Fibroblast of peridontal ligament (primary cell): ENCODE data around the gene AMBRA1.

Source experiments
- DNase-seq: peaks from one replicate; pipeline ENCODE4 v3.0.0-alpha.2; 2010; ENCODE audit errors: extremely low read depth

The AMBRA1 gene

DNA sequence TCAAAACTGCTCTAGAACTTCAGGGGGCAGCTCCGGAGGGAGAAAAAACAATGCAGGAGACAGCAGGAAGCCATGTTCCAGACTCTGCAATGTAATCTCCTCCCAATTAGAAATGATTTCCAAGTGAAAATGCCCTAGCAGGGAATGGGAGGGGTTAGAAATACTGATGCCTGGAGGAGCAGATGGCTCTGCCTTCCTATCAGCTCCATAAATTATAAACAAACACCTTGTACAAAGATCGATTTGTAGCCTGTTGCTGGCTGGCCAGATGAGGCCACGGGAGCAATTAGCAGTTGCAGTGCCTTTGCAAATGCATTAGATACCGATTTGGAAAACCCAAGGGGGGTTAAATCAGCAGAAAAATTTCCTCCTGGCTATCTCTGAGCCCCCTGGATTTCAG lies 155.6 kb downstream of the AMBRA1 start:
- DNase-seq, result no peak

DNA sequence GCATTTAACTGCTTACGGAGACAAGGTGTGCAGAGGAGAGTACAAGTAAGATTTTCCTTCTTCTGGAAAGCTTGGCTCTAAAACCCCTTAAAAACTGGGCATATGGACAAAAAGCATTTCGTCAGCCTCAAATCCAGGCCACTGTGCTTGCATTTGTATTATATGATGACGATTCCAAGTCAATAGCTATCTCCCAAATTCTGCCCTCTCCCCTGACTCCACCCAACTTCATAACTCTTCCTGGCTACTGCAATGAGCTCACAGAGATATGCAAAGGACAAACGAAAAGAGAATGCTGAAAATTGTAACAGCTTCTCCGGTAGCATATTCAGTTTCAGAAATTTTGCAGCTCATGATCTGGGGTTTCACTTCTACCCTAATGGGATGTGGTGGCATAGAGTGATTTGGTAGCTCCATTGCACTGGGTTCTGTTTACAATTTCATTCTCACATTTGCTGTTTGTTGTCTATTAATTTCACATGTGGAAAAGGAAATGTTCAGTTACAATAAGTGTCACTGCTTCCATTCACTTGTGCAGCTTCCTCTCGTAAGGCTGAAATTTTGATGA lies 156.6 kb downstream of the AMBRA1 start:
- DNase-seq, result peak; percentile 40

DNA sequence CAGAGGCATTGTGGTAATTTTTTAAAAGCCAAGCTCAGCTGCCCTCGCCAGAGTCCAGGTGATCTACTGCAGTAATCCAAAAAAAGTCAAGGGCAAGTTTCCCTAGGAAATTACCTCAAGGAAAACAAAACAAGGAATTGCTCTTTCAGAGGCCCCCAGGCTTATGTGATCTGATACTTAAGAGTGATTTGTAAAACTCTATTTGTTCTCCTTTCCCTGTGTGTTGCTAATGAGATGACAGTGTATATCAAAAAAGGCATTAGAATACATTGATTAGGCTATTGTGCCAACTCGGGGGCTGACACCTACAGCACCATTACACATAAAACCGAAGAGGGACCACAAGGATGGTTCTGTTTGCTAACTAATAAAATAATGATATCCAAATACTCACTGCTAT lies 157.7 kb downstream of the AMBRA1 start:
- DNase-seq, result no peak

DNA sequence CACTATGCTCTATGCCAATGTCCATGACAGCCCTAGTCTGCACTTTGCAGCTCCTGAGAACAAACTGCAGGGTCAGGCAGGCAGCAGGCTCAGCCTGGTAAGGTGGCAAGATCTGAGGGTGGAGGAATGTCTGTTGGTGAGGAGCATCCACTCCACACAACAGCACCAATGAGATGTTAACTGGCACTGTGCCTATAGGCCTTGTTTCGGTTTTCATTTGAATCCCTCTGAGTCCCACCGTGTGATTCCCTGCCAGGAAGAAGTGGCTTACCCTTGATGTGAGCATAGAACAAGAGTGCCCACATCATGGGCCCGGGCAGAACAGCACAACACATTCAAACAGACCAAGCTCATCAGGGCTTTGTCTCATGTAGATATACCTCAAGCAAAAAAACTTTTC lies 158.1 kb downstream of the AMBRA1 start:
- DNase-seq, result peak; percentile 12

- no peak for DNase-seq
Observed at GRCh38 chr11:46431211-46431610, 162.6 kb downstream of the AMBRA1 start.

- DNase-seq, result peak; percentile 65
Observed at GRCh38 chr11:46429717-46430116, 164.1 kb downstream of the AMBRA1 start.

GRCh38 chr11:46427364-46427763 lies 166.5 kb downstream of the AMBRA1 start:
- DNase-seq, result no peak

- no peak for DNase-seq
Observed at GRCh38 chr11:46426233-46426991, 167.4 kb downstream of the AMBRA1 start.

DNA sequence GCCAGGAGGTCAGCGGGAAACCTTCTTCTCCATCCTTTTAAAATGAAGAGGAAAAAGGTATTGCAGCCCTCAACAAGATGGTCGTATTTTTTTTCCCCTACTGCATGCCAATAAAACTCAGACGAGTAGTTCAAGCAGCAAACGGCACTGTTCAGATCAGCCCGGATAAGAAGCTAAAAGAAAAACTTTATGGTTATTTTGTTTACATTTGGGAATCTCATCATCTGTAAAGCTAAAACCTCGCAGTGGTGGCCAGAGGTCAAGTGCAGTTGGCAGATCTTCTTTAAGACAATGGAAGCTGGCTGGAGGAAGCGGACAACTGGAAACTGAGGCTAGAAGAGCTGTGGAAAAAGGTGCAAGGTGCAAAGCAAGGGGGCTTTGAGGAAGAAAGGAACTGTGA lies 171.2 kb downstream of the AMBRA1 start:
- peak; percentile 29 for DNase-seq

- DNase-seq, result no peak
Observed at GRCh38 chr11:46421257-46421880, 172.5 kb downstream of the AMBRA1 start.

DNA sequence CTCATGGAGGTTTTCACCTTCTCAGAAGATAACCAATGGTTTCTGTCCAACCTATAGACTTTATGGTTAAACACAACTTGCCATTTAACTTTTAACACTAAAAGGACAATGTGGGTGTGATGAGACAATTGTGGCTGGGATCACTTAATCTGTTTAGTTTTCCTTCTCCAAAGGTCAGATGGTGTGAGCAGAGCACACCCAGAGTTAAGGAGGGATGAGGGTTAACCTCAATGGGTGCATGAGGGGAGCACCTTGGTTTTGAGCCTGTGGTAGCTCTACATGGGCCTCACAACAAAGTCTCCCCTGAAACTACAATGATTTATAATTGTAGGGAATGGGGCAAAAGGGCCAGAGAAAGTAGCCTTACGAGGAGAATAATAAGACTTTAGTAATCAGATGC lies 173.3 kb downstream of the AMBRA1 start:
- DNase-seq, result no peak

DNA sequence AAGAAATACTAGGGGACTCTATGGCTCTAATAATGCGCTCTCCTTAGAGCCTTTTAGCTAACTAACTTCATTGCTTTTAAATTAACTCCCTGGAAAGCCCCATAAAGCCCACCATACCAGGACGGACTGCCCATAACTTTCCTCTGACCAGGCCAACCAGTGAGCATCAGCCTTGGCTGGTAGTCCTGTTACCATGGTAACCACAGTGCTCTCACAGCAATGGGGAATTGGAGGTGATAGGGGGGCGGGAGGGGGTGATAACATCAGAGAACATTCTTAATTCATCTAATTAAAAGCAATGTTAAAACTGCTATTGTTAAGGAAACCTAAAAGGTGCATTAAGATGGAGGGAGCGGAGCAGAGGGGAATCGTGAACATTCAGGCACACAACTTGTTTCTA lies 175.1 kb downstream of the AMBRA1 start:
- DNase-seq, result no peak

GRCh38 chr11:46417711-46418110 lies 176.1 kb downstream of the AMBRA1 start:
- no peak for DNase-seq

GRCh38 chr11:46414879-46415278 lies 178.9 kb downstream of the AMBRA1 start:
- no peak for DNase-seq

DNA sequence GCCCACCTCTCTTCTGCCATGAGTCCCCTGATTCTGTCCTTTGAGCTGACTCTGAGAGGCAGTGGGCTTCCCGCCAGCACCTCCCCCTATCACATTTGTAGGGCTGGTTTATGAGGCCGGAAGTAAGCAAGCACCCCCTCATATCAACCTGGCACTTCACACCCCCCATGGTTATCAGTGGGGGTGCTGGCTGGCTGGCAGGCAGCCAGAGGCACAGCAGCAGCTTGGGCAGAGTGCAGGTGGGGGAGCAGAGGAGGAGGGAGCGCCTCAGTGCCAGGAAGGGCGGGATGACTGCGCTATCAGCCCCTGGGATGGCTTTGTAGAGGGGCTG lies 179.4 kb downstream of the AMBRA1 start:
- no peak for DNase-seq

DNA sequence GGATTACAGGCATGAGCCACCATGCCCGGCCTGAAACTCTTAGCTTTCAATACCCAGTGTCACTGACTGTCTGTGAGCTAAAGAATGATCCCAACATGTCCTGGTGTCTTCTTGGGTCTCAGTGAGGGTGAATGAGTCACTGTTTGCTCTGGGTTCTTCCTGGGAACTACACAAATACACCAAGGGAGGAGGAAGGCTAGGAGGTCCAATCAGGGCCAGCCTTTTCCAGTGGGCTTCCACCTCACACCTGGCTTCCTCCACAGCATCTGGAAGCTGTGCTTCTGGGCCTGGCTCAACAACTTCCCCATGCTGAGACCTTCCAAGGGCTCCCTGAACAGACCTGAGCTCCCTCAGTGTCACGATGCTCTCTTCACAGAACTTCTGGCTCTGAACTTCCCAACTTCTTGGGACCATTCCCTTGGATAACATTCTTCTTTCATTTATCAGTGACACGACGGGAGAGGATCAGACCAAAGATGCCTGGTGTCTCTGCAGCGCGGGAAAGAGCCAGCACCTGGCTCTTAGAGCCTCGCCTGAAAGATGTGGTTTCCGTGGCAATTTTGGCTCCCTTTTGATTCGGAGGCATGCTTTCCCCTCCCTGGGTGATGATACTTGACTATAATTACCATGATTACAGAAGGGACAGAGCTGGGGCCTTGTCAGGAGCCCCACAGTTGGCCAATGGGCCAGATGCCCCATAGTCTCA lies 179.9 kb downstream of the AMBRA1 start:
- DNase-seq, result no peak

- DNase-seq, result peak; percentile 43
Observed at GRCh38 chr11:46410021-46410420, 183.8 kb downstream of the AMBRA1 start.

DNA sequence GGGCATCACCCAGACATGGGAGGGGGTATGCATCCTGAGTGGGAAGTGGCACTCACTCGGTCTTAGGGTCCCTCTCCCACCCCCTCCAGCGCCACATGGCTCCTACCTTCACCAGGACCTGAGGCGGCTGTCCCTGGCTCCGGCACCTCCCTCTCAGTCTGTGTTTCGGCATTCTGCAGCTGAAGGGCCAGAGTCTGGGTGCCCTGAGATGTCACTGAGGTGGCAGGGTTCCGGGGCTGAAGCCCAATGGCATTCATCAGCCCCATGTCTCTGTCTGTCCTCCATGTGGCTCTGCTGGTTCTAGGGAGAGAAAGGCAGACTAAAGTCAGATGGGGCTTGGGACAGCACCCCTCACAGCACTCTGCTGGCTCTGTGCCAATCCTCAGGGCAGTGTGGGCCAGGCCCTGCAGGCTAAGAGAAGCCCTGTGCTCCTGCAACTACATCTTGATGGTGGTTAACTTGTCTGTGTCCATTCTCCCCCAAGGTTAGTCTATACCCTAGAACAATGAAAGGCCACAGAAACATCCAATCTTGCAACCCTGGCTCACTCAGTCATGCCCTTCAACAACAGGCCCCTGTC lies 185.3 kb downstream of the AMBRA1 start:
- DNase-seq, result no peak

DNA sequence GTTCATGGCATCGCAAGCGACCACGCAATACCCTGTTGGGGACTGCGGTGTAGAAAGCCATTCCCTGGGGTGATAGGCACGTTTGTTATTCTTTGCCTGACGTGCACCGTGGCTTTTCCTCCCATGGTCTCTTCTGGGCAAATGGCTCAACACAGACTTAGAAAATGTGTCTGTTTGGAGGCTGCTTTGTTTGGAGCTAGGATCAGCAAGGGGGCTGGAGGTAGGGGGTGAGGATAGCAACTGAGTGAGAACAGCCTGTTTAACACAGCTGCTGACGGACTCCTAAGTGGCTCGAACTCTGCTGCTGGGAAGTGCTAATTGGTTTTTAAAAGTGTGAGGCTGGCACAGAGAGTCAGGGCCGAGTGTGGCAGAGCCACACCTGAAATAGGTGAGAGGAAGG lies 186.2 kb downstream of the AMBRA1 start:
- DNase-seq, result no peak

DNA sequence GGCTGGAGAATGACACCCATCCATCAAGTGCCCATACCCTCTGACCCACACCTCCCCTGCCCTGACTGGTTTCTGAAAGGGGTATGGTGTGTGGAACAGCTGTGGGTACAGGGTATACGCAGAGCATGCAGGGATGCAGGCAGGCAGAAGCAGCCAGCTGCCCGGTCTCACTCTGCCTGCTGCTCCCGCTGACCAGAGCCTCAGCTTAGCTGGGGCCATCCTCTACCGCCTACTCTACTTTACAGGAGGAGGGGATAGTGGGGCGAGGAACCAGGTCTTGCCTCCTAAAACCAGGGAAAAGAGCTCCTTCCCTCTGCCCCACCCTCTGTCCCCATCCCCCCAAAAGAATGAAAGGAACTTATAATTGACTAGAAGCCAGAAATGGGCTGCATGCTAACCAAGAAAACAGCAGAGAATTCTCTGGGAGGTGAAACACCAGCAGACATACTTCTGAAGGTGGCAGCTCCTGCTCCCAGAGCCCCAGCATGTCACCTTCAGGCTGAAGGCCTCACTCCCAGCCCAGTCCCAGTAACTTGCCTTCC lies 189.3 kb downstream of the AMBRA1 start:
- DNase-seq, result no peak

- DNase-seq, result no peak
Observed at GRCh38 chr11:46402957-46403902, 190.6 kb downstream of the AMBRA1 start.
